Endothelial cell of hepatic sinusoid (primary cell): ENCODE results near the gene ADAMTS17.

Experiments
- in situ Hi-C: cut with HindIII; loops from 2 replicates; pipeline ENCODE4 v1.10.0; 2017; ENCODE audit warnings: low sequenced_read_pairs

Gene ADAMTS17

GRCh38 chr15:99970891-99971430, 370.8 kb downstream of the ADAMTS17 start:
- in situ Hi-C loops, result no loop called here

- in situ Hi-C loops, result no loop called here
Observed at GRCh38 chr15:99969261-99969920, 372.4 kb downstream of the ADAMTS17 start.

- in situ Hi-C loops, result no loop called here
Observed at GRCh38 chr15:99967841-99968371, 373.9 kb downstream of the ADAMTS17 start.

GRCh38 chr15:99966815-99967214, 375.0 kb downstream of the ADAMTS17 start:
- in situ Hi-C loops, result no loop called here

- in situ Hi-C loops, result no loop called here
Observed at GRCh38 chr15:99965376-99965775, 376.4 kb downstream of the ADAMTS17 start.

- in situ Hi-C loops, result no loop called here
Observed at GRCh38 chr15:99963976-99964375, 377.8 kb downstream of the ADAMTS17 start.

GRCh38 chr15:99963096-99963825, 378.5 kb downstream of the ADAMTS17 start:
- in situ Hi-C loops, result no loop called here

GRCh38 chr15:99962006-99962561, 379.7 kb downstream of the ADAMTS17 start:
- in situ Hi-C loops, result no loop called here

- in situ Hi-C loops, result no loop called here
Observed at GRCh38 chr15:99961011-99961441, 380.7 kb downstream of the ADAMTS17 start.

- in situ Hi-C loops, result no loop called here
Observed at GRCh38 chr15:99959326-99959725, 382.4 kb downstream of the ADAMTS17 start.

- in situ Hi-C loops, result no loop called here
Observed at GRCh38 chr15:99958426-99959097, 383.2 kb downstream of the ADAMTS17 start.

- in situ Hi-C loops, result no loop called here
Observed at GRCh38 chr15:99957642-99958013, 384.1 kb downstream of the ADAMTS17 start.

GRCh38 chr15:99956820-99957641, 384.7 kb downstream of the ADAMTS17 start:
- in situ Hi-C loops, result no loop called here

- in situ Hi-C loops, result no loop called here
Observed at GRCh38 chr15:99956022-99956775, 385.6 kb downstream of the ADAMTS17 start.

GRCh38 chr15:99955532-99955931, 386.2 kb downstream of the ADAMTS17 start:
- in situ Hi-C loops, result no loop called here

GRCh38 chr15:99955181-99955525, 386.6 kb downstream of the ADAMTS17 start:
- in situ Hi-C loops, result no loop called here

GRCh38 chr15:99954361-99955180, 387.2 kb downstream of the ADAMTS17 start:
- in situ Hi-C loops, result no loop called here

GRCh38 chr15:99953886-99954285, 387.9 kb downstream of the ADAMTS17 start:
- in situ Hi-C loops, result no loop called here

GRCh38 chr15:99951511-99951910, 390.3 kb downstream of the ADAMTS17 start:
- in situ Hi-C loops, result no loop called here
